ENCODE results near the gene ATG7.

Gene ATG7

GRCh38 chr3:11556851-11557644, 284.9 kb downstream of the ATG7 start:
- TF ChIP-seq, protein P1, sequence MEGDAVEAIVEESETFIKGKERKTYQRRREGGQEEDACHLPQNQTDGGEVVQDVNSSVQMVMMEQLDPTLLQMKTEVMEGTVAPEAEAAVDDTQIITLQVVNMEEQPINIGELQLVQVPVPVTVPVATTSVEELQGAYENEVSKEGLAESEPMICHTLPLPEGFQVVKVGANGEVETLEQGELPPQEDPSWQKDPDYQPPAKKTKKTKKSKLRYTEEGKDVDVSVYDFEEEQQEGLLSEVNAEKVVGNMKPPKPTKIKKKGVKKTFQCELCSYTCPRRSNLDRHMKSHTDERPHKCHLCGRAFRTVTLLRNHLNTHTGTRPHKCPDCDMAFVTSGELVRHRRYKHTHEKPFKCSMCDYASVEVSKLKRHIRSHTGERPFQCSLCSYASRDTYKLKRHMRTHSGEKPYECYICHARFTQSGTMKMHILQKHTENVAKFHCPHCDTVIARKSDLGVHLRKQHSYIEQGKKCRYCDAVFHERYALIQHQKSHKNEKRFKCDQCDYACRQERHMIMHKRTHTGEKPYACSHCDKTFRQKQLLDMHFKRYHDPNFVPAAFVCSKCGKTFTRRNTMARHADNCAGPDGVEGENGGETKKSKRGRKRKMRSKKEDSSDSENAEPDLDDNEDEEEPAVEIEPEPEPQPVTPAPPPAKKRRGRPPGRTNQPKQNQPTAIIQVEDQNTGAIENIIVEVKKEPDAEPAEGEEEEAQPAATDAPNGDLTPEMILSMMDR (IDR thresholded peaks at IDR 0.05; ENCODE audit: low read depth, low read length): no peak
- TF ChIP-seq, protein P2, sequence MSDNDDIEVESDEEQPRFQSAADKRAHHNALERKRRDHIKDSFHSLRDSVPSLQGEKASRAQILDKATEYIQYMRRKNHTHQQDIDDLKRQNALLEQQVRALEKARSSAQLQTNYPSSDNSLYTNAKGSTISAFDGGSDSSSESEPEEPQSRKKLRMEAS (IDR thresholded peaks at IDR 0.05; ENCODE audit: low read depth, low read length): no peak
- TF ChIP-seq POLR2A (IDR thresholded peaks at IDR 0.05; ENCODE audit: extremely low read depth, insufficient read length) (no peak), MYC (IDR thresholded peaks at IDR 0.05; ENCODE audit: low read depth, low read length) (no peak)
- peak; percentile 52 for DNase-seq (ENCODE audit: low read depth)
- H3K4me3 ChIP-seq (ENCODE audit: low read depth, low read length): no peak overlapping the region

DNA sequence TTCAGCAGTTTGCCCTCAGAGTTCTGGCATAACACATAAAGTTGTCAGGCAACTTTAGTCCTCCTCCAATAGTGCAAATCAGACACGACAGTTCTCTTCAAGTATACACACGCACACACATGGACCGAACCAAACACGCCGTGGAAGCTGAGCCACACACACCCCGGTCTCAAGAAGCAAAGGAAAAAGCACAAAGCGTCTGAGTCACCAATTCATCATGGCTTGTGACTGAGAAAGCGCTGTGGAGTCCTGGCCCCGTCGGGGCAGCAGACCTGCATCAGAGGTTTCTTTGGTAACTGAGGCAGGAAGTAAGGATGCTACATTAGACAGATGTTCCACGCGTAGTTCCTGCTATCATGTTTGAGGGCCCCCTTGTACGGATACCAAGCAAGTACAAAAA, 285.8 kb downstream of the ATG7 start:
- H3K4me3 ChIP-seq (ENCODE audit: low read depth, low read length): no peak overlapping the region
- TF ChIP-seq POLR2A (IDR thresholded peaks at IDR 0.05; ENCODE audit: extremely low read depth, insufficient read length) (no peak), MYC (IDR thresholded peaks at IDR 0.05; ENCODE audit: low read depth, low read length) (no peak)
- TF ChIP-seq, protein P2 (IDR thresholded peaks at IDR 0.05; ENCODE audit: low read depth, low read length): no peak
- TF ChIP-seq, protein P1 (IDR thresholded peaks at IDR 0.05; ENCODE audit: low read depth, low read length): no peak
- no peak for DNase-seq (ENCODE audit: low read depth)

DNA sequence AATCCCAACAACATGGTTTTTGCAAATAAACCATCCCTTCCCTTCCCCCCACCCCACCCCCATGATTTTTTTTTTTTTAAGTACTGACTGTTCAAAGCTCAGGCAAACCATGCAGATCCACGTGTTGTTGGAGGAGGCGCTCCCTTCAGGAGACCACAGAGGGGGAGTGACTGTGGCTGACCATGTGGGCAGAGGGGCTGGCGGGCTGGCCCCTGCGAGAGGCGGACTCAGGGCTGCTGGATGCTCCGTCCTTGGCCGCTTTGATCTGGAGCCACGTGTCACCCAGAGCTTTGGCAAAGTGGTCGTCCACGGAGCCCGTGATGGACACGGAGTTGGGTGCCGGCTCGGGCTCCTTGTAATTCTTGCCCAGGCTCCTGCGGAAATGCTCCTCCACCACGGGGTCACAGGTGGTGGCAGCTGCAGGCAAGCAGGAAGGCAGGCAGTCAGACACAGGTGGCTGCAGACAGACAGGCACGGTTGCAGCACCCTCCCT, 286.3 kb downstream of the ATG7 start:
- DNase-seq (ENCODE audit: low read depth): no peak
- no peak overlapping the region for H3K4me3 ChIP-seq (ENCODE audit: low read depth, low read length)
- TF ChIP-seq, protein P2 (IDR thresholded peaks at IDR 0.05; ENCODE audit: low read depth, low read length): no peak
- TF ChIP-seq, protein P1 (IDR thresholded peaks at IDR 0.05; ENCODE audit: low read depth, low read length): no peak
- TF ChIP-seq POLR2A (IDR thresholded peaks at IDR 0.05; ENCODE audit: extremely low read depth, insufficient read length) (no peak), MYC (IDR thresholded peaks at IDR 0.05; ENCODE audit: low read depth, low read length) (no peak)

DNA sequence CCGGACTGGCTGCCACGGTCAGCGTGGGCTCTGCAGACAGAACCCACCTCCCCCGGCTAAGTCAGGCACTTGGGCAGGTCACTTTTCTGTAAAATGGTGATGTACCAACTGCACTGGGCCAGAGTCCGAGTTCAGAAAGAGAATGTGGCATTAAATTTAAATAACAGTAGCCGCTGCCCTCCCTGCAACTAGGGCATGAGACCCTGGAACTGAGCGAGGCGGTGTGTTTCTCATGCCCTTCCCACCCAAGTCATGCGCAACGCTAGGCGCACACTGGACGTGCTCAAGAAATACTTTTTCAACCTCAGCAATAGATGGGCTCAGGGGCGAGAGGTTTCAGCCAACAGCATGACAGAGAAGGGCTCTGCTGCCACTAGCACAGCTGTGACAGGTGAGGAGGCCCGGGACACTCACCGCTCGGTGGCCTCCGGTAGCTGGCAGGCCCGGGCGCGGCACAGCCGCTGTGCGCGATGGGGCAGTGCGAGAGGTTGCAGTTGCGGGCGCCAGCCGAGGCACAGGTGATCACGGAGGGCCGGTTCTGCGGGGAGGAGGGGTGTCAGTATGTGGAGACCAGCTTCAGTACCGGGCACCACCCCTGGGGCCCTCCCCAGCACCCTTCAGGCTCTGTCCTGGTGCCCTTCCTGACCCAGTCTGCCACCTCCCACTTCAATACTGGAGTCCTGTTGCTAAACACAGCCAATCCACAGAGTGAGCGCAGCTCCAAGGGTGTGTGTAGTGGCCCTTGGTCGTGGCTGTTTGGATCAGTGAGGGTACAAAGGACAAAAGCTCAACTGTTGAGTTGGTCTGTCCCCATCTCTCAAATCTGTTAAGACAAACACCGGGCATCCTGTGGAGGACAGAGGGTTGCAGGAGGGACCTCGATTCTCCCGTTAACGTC, 287.0 kb downstream of the ATG7 start:
- TF ChIP-seq, protein P1 (IDR thresholded peaks at IDR 0.05; ENCODE audit: low read depth, low read length): no peak
- TF ChIP-seq, protein P2 (IDR thresholded peaks at IDR 0.05; ENCODE audit: low read depth, low read length): no peak
- TF ChIP-seq POLR2A (IDR thresholded peaks at IDR 0.05; ENCODE audit: extremely low read depth, insufficient read length) (no peak), MYC (IDR thresholded peaks at IDR 0.05; ENCODE audit: low read depth, low read length) (no peak)
- H3K4me3 ChIP-seq (ENCODE audit: low read depth, low read length): no peak overlapping the region
- no peak for DNase-seq (ENCODE audit: low read depth)

DNA sequence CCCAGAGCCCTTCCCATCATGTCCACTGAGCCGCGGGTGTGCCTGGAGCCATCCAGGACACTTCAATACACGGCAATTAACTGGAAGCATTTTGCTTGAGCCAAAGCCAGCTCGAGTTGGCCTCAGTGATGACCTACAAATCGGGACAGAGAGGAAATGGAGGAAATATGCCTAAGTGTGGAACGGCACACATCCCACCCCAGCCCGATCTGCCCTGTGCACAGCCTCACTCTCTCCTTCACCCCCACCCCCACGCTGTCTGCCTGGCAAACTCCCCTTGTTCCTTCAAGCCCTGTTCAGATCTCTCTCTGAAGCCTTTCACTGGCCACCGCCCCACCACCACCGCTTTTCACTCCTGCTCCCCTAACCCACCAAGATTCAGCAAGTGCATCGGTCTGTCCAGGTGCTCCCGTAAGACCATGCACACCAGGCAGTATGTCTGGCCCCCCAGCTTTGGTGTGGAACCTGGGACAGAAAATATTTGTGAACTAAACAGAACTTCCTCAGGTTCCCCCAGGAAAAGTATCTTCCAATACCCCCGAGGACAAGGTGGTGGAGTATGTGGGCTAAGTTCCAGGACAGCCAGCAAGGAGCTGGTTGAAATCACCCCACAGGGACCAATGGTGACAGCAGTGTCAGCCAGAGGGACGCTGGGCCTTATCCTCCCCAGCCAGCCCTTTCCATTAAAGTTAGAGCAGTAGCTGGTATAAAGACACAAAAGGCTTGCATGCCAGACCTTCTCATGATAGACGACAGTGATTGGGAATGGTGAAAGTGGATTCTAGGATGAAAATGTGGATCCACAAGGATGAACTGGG, 287.8 kb downstream of the ATG7 start:
- no peak for DNase-seq (ENCODE audit: low read depth)
- TF ChIP-seq, protein P1 (IDR thresholded peaks at IDR 0.05; ENCODE audit: low read depth, low read length): no peak
- TF ChIP-seq, protein P2 (IDR thresholded peaks at IDR 0.05; ENCODE audit: low read depth, low read length): no peak
- no peak for TF ChIP-seq MYC (IDR thresholded peaks at IDR 0.05; ENCODE audit: low read depth, low read length)
- TF ChIP-seq POLR2A (IDR thresholded peaks at IDR 0.05; ENCODE audit: extremely low read depth, insufficient read length): no peak

More for the DNA sequence above, 287.8 kb downstream of the ATG7 start:
- no peak overlapping the region for H3K4me3 ChIP-seq (ENCODE audit: low read depth, low read length)

Measured in NB4 (cell line).